GM12878 (cell line): ENCODE measurements around the gene GABARAPL2. TPM values are rescaled to one million over a fixed set of nuclear protein-coding genes. Genes with fewer than 3 reads are reported as not detected.

ENCODE experiments used
- ATAC-seq: fragments of 200-7000 bp; cut with Tn5 transposase; 3 replicates; pipeline ENCODE4 v1.9.1; 2020; ENCODE audit warnings: mild to moderate bottlenecking, moderate library complexity
- BruUV-seq: library from RNA; stranded (reverse); fragments of 400-500 nt; replicated peaks from 2 replicates; lab custom pipeline; 2021; lab: Mats Ljungman, UMichigan
- CTCF ChIA-PET: fragments of 300-600 bp; sonication (Branson Sonifier 250); formaldehyde crosslinking; extraction: SDS; loops from one replicate; lab custom pipeline; 2021; ENCODE audit warnings: inconsistent platforms; lab: Yijun Ruan, JAX
- POLR2A ChIA-PET: fragments of 350-600 bp; formaldehyde crosslinking; extraction: SDS; loops from one replicate; lab custom pipeline; 2021; ENCODE audit warnings: inconsistent platforms; lab: Charles Lee
- RAD21 ChIA-PET: fragments of 300-600 bp; sonication (Branson Sonifier 250); formaldehyde crosslinking; loops from one replicate; lab custom pipeline; 2023; ENCODE audit warnings: antibody characterized with exemption; ENCODE audit not compliant: unreplicated experiment; lab: Charles Lee
- SMC1A ChIA-PET: fragments of 300-600 bp; sonication (Branson Sonifier 250); formaldehyde crosslinking; loops from one replicate; lab custom pipeline; 2023; ENCODE audit not compliant: unreplicated experiment, uncharacterized antibody; lab: Charles Lee
- DNase-seq: peaks from one replicate; pipeline ENCODE4 v3.0.0-alpha.2; 2011; ENCODE audit warnings: low read depth, low spot score
- FAIRE-seq: peaks from 3 replicates; lab custom pipeline; 2011; peaks lifted over from hg19 to GRCh38; lab: Jason Lieb, UNC
- H2AFZ ChIP-seq: 2 replicates; pipeline ENCODE4 v1.6.0; 2011; ENCODE audit warnings: low read depth, low read length, control low read depth; ENCODE audit not compliant: control insufficient read depth
- H3K27ac ChIP-seq: 2 replicates; pipeline ENCODE4 v1.5.1; 2011; ENCODE audit warnings: control low read depth; ENCODE audit not compliant: control insufficient read depth, insufficient read depth
- H3K27me3 ChIP-seq, 2 experiments: replicated peaks in 1 of 2; 2 replicates each; pipeline versions ENCODE4 v1.6.0 to v1.6.1; 2011; ENCODE audit warnings: low read length in 1 of 2; ENCODE audit not compliant: control insufficient read depth in 2 of 2, insufficient read depth in 2 of 2
- H3K36me3 ChIP-seq, 2 experiments: 2 replicates each; pipeline ENCODE4 v1.5.1; 2011; ENCODE audit warnings: low read length in 1 of 2; ENCODE audit not compliant: control insufficient read depth in 2 of 2, insufficient read depth in 2 of 2
- H3K4me1 ChIP-seq: 2 replicates; pipeline ENCODE4 v1.6.1; 2011; ENCODE audit warnings: mild to moderate bottlenecking, low read length, moderate library complexity, mixed read lengths; ENCODE audit not compliant: control insufficient read depth, insufficient read depth
- H3K4me2 ChIP-seq: 2 replicates; pipeline ENCODE4 v1.6.0; 2011; ENCODE audit warnings: control low read depth; ENCODE audit not compliant: control insufficient read depth, insufficient read depth
- H3K4me3 ChIP-seq: fragments of 200-600 bp; sonication (generic); 2 replicates; pipeline ENCODE4 v1.5.1; 2016
- H3K79me2 ChIP-seq: 2 replicates; pipeline ENCODE4 v1.6.0; 2011; ENCODE audit warnings: low read length; ENCODE audit not compliant: control insufficient read depth, insufficient read depth
- H3K9ac ChIP-seq: 2 replicates; pipeline ENCODE4 v1.8.0; 2011; ENCODE audit warnings: low read length, control low read depth, mixed read lengths; ENCODE audit not compliant: control insufficient read depth, insufficient read depth
- H3K9me3 ChIP-seq: replicated peaks from 3 replicates; pipeline ENCODE4 v1.5.1; 2011; ENCODE audit warnings: mild to moderate bottlenecking, low read length; ENCODE audit not compliant: control insufficient read depth, insufficient read depth
- H4K20me1 ChIP-seq: 2 replicates; pipeline ENCODE4 v1.6.0; 2011; ENCODE audit not compliant: control insufficient read depth, insufficient read depth
- CREB1 ChIP-seq: IDR thresholded peaks from 2 replicates; pipeline ENCODE4 v1.6.1; 2012; ENCODE audit warnings: low read depth, mild to moderate bottlenecking, inconsistent platforms
- SPI1 ChIP-seq: IDR thresholded peaks from 2 replicates; pipeline ENCODE4 v1.6.1; 2011; ENCODE audit warnings: low read depth, mild to moderate bottlenecking, low read length, moderate library complexity, borderline replicate concordance; ENCODE audit not compliant: insufficient read depth
- SRF ChIP-seq, 2 experiments: IDR thresholded peaks; 2 replicates each; pipeline ENCODE4 v1.6.1; 2011; ENCODE audit warnings: low read depth in 2 of 2, low read length in 2 of 2, mild to moderate bottlenecking in 1 of 2, moderate library complexity in 1 of 2
- TCF3 ChIP-seq: IDR thresholded peaks from 2 replicates; pipeline ENCODE4 v1.6.1; 2012; ENCODE audit warnings: low read depth, mild to moderate bottlenecking, low read length, borderline replicate concordance; ENCODE audit not compliant: insufficient read depth
- ZNF24 ChIP-seq: fragments of 450-650 bp; IDR thresholded peaks from 2 replicates; pipeline ENCODE4 v1.6.1; 2017; ENCODE audit warnings: antibody characterized with exemption, mild to moderate bottlenecking
- WGBS: methylation state at CpG from one replicate; pipeline ENCODE4 v1.1.6; 2016; ENCODE audit warnings: low lambda C conversion rate; ENCODE audit not compliant: insufficient replicate concordance, insufficient coverage; ENCODE audit errors: missing lambda C conversion rate; 5-methylcytosine and 5-hydroxymethylcytosine counted together
- in situ Hi-C: fragments of 300-500 bp; cut with MboI; formaldehyde crosslinking; loops from 9 replicates; pipeline ENCODE4 v1.14.3; 2018; ENCODE audit warnings: mixed read lengths
- intact Hi-C: fragments of 100-400 bp; cut with micrococcal nuclease; formaldehyde crosslinking; loops from one replicate; pipeline ENCODE4 v1.14.2; 2022; ENCODE audit not compliant: unreplicated experiment
- polyA plus RNA-seq, 11 experiments: library from polyadenylated mRNA; depleted of rRNA in 4 of 11; unstranded in 6 of 11; stranded (reverse) in 5 of 11; fragments of >200 nt; fragmentation: Nextera tagmentation in 4 of 11; fragmentation: Illumina TruSeq in 1 of 11; extraction: Ambion mirVana in 4 of 11; extraction: Trizol in 1 of 11; gene quantifications; 1 replicate in 1 of 11; 2 replicates in 10 of 11; pipeline versions ENCODE4 v1.2.1 to v1.2.3, GENCODE V29; 2011 to 2016; ENCODE audit warnings: inconsistent platforms in 2 of 11, missing spikeins in 2 of 11, low read depth in 1 of 11
- total RNA-seq, 4 experiments: library from RNA; depleted of rRNA in 3 of 4; stranded (reverse); fragments of >200 nt in 3 of 4; fragmentation: Illumina TruSeq in 1 of 4; extraction: Trizol in 1 of 4; gene quantifications; 2 replicates each; pipeline versions ENCODE4 v1.2.1 to v1.2.3, GENCODE V29; 2013 to 2021

GABARAPL2 gene
- total and polyA plus RNA-seq, 10 of the 15 experiments (the other 5 are each of a cell fraction or from before 2014, with no cell fraction given), result 61.9 to 359 (median 128) TPM

DNA sequence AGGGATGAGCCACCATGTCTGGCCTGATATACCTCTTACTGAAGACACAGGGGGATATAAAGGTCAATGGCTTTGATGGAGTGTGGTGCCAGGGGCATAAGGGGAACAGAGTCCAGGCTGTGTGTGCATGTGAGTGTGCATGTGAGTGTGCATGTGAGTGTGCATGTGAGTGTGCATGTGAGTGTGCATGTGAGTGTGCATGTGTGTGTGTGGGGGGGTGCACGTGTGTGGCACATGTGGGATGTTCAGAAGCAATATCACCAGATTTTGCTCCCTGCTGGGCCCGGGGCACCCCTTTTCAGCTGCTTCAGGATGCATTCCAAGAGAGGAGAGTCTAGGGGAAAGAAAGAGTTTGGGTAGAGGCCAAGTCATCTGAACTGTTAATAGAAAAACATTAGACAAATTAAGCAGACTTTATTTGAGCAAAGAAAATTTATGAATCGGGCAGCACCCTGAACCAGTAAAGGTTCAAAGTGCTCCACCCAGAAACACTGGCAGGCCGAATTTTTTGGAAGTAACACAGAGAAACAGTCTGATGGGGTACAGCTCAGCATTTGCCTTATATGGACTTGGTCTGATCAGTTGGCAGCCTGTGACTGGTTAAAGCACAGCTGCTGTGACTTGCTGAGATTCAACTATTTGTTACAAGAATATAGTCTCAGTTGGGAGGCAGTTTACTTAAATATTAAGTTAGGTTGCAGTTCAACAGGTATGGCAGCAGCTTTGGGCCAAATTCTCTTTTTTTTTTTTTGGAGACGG lies 40.0 kb upstream of the GABARAPL2 start:
- SMC1A ChIA-PET, result no interaction called here

DNA sequence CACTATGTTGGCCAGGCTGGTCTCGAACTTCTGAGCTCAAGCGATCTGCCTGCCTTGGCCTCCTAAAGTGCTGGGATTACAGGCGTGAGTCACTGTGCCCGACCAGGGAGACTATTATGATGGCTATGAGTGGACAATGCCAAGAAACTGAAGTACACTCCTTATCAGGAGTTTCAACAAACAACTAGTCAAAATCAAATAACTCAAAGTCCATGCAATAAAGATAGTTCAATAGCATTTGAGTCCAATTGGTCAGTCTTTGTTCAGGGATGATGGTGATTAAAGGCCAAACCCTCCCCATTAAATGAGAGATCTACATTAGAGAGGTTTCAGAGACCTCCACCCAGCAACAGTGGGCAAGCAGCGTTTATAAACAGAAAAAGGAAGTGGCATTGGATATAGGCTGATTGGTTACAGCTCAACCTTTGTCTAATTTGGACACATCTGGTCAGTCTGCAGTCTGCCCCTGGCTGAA lies 38.3 kb upstream of the GABARAPL2 start:
- Histone ChIP-seq H3K36me3 (no peaks in the 10 kb centered on the region), H3K9ac (no peak overlapping the region), H4K20me1 (no peaks in the 10 kb centered on the region), H3K27ac (no peak overlapping the region), H3K4me2 (no peak overlapping the region), H2AFZ (no peak overlapping the region)
- BruUV-seq, result no TSS peak
- SMC1A ChIA-PET, result no interaction called here
- RAD21 ChIA-PET, result no interaction called here
- in situ Hi-C loops, result no loop called here
- 72% methylated on average over 5 of the region's 5 CpGs for WGBS
- TF ChIP-seq ZNF24, result no peak
- TF ChIP-seq SPI1, result peak; percentile 40; the same call in 1 of the 2 replicates
- TF ChIP-seq, all 136 proteins: peak for 1
- no peak for DNase-seq
- no peaks in the 10 kb centered on the region for H3K27me3 ChIP-seq
- no peak overlapping the region for H3K4me3 ChIP-seq
- intact Hi-C loops, result no loop called here
- no peaks in the 10 kb centered on the region for H3K79me2 ChIP-seq
- ChIA-PET POLR2A (no interaction called here), CTCF (interaction anchor here (1.1 kb wide), 1 partner anchor 11 kb away, joined by 6 read pairs; no protein-coding TSS in a partner anchor)
- peak; percentile 62 for FAIRE-seq
- H3K9me3 ChIP-seq, result no peaks in the 10 kb centered on the region
- peak; percentile 52 for ATAC-seq
- H3K4me1 ChIP-seq, result no peaks in the 10 kb centered on the region

More for the DNA sequence above, 40.0 kb upstream of the GABARAPL2 start:
- WGBS, result 39% methylated on average over 5 of the region's 5 CpGs
- in situ Hi-C loops, result no loop called here
- POLR2A ChIA-PET, result no interaction called here
- H3K79me2 ChIP-seq, result no peaks in the 10 kb centered on the region
- H3K9ac ChIP-seq, result no peak overlapping the region
- H3K36me3 ChIP-seq, result no peaks in the 10 kb centered on the region
- BruUV-seq, result no TSS peak
- H2AFZ ChIP-seq, result no peak overlapping the region
- RAD21 ChIA-PET, result no interaction called here
- H3K27me3 ChIP-seq, result no peaks in the 10 kb centered on the region
- TF ChIP-seq TCF3, result no peak
- no peak for TF ChIP-seq CREB1
- TF ChIP-seq SRF (IDR thresholded peaks at IDR 0.05; ENCODE audit: low read depth in 2 of 2, low read length in 2 of 2), result 0 out of 4 replicates have a peak, but pooled peaks have one; percentile 14 to 34
- TF ChIP-seq, all 136 proteins: peak for 1
- CTCF ChIA-PET, result no interaction called here
- Histone ChIP-seq H3K9me3 (no peaks in the 10 kb centered on the region), H3K4me3 (no peak overlapping the region), H3K27ac (no peak overlapping the region), H4K20me1 (no peaks in the 10 kb centered on the region), H3K4me1 (no peaks in the 10 kb centered on the region), H3K4me2 (no peak overlapping the region)
- intact Hi-C loops, result no loop called here
- FAIRE-seq (no peak), ATAC-seq (no peak), DNase-seq (no peak)
